ENCODE data around the gene LPP.

- TF ChIP-seq, protein P1, sequence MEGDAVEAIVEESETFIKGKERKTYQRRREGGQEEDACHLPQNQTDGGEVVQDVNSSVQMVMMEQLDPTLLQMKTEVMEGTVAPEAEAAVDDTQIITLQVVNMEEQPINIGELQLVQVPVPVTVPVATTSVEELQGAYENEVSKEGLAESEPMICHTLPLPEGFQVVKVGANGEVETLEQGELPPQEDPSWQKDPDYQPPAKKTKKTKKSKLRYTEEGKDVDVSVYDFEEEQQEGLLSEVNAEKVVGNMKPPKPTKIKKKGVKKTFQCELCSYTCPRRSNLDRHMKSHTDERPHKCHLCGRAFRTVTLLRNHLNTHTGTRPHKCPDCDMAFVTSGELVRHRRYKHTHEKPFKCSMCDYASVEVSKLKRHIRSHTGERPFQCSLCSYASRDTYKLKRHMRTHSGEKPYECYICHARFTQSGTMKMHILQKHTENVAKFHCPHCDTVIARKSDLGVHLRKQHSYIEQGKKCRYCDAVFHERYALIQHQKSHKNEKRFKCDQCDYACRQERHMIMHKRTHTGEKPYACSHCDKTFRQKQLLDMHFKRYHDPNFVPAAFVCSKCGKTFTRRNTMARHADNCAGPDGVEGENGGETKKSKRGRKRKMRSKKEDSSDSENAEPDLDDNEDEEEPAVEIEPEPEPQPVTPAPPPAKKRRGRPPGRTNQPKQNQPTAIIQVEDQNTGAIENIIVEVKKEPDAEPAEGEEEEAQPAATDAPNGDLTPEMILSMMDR (IDR thresholded peaks at IDR 0.05): no peak
- TF ChIP-seq POLR2A (IDR thresholded peaks at IDR 0.05): no peak
Observed at GRCh38 chr3:188244395-188244861, 90.5 kb downstream of the LPP start.

Measured in Peyer's patch (tissue), 4 donors.